Body of pancreas (tissue), 4 donors: Measurements from ENCODE around the gene METRNL. TPM values are rescaled to one million over a fixed set of nuclear protein-coding genes. Genes with fewer than 3 reads are reported as not detected.
A peak's percentile ranks its signal among the peaks of the same experiment; 100 is the strongest.

Experiments used
- ATAC-seq: fragments of 150-250 bp; one replicate; pipeline ENCODE4 v1.9.1; 2016
- DNase-seq, 4 donors: peaks; one replicate each; pipeline ENCODE4 v3.0.0-alpha.2; 2019
- H3K27ac ChIP-seq, 4 donors: fragments of 200-600 bp; sonication (generic); 1 replicate in 3 of 4; 2 replicates in 1 of 4; pipeline versions ENCODE4 v1.5.1 to v1.6.1; 2016 to 2019; ENCODE audit warnings: mild to moderate bottlenecking in 1 of 4, mixed read lengths in 1 of 4, moderate library complexity in 1 of 4
- H3K27me3 ChIP-seq, 2 donors: fragments of 200-600 bp; sonication (generic); one replicate each; pipeline ENCODE4 v1.6.0; 2016; ENCODE audit warnings: mild to moderate bottlenecking in 1 of 2
- H3K36me3 ChIP-seq, 2 donors: fragments of 200-600 bp; sonication (generic); replicated peaks in 1 of 2; 2 replicates each; pipeline ENCODE4 v1.5.1; 2016; ENCODE audit warnings: low read depth in 2 of 2; ENCODE audit not compliant: insufficient read depth in 1 of 2
- H3K4me1 ChIP-seq: fragments of 200-600 bp; sonication (generic); one replicate; pipeline ENCODE4 v1.6.0; 2016
- H3K4me3 ChIP-seq, 2 donors: fragments of 200-600 bp; sonication (generic); 1 replicate in 1 of 2; 2 replicates in 1 of 2; pipeline ENCODE4 v1.5.1; 2016 to 2019
- H3K9me3 ChIP-seq, 3 donors: fragments of 200-600 bp; sonication (generic); 1 replicate in 2 of 3; 2 replicates in 1 of 3; pipeline ENCODE4 v1.5.1; 2016
- POLR2A ChIP-seq, 3 donors: fragments of 450-650 bp; IDR thresholded peaks; one replicate each; pipeline ENCODE4 v1.6.1; 2016; ENCODE audit warnings: antibody characterized with exemption in 3 of 3, mild to moderate bottlenecking in 2 of 3
- WGBS, 2 donors: methylation state at CpG; one replicate each; pipeline ENCODE4 v1.1.5; 2017; 5-methylcytosine and 5-hydroxymethylcytosine counted together
- intact Hi-C: fragments of 100-400 bp; cut with DNase I; formaldehyde crosslinking; loops from one replicate; pipeline ENCODE4 v1.15.1; 2023
- total RNA-seq, 2 donors: library from RNA; depleted of rRNA; stranded (reverse); fragments of >200 nt; gene quantifications; one replicate each; pipeline ENCODE4 v1.1.0, GENCODE V29; 2016
- TF ChIP-seq, protein P1 (sequence below), 7 experiments: fragments of 450-650 bp in 4 of 7; fragments of 200-600 bp in 3 of 7; sonication (generic) in 3 of 7; IDR thresholded peaks; one replicate each; pipeline ENCODE4 v1.5.1; 2016 to 2019; ENCODE audit warnings: antibody characterized with exemption in 7 of 7

Gene METRNL
- total RNA-seq, 2 donors from 2014 or later = 21.3 to 26.4 TPM

DNA sequence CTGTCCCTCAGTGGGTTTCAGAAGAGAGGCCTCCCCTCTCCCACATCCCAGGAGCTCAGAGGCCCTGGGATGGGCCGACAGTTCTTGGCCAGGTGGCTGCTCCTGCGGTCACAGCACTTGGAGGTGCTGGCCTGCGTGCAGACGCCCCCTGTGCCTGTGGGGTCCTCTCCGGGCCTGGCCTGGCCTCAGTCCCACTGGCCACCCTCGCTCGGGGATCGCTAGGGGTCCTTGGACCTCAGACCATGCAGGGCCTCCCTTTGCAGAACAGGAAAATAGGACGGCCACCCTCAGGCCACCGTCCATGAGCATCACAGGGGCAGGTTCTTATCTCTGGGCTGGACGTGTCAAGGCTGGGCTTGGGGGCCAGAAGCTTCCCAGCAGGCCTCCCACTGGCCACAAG, 30.0 kb downstream of the METRNL start:
- intact Hi-C loops = no loop called here
- H3K4me1 ChIP-seq = peaks cover 18% of the 10 kb centered on the region
- H3K36me3 ChIP-seq = no peaks in the 10 kb centered on the region
- H3K4me3 ChIP-seq = no peak overlapping the region
- 60% methylated on average over 11 of the region's 11 CpGs; no CpG with 5 or more reads in 1 of the 2 donors for WGBS, 2 donors
- peak overlapping the region in 3 of 4 donors; percentile 55 to 85 (median 68) for H3K27ac ChIP-seq
- ATAC-seq (no peak), DNase-seq (no peak)
- H3K27me3 ChIP-seq = no peaks in the 10 kb centered on the region
- no peaks in the 10 kb centered on the region for H3K9me3 ChIP-seq
- no peak for TF ChIP-seq POLR2A (IDR thresholded peaks at IDR 0.05)
- TF ChIP-seq, protein P1, sequence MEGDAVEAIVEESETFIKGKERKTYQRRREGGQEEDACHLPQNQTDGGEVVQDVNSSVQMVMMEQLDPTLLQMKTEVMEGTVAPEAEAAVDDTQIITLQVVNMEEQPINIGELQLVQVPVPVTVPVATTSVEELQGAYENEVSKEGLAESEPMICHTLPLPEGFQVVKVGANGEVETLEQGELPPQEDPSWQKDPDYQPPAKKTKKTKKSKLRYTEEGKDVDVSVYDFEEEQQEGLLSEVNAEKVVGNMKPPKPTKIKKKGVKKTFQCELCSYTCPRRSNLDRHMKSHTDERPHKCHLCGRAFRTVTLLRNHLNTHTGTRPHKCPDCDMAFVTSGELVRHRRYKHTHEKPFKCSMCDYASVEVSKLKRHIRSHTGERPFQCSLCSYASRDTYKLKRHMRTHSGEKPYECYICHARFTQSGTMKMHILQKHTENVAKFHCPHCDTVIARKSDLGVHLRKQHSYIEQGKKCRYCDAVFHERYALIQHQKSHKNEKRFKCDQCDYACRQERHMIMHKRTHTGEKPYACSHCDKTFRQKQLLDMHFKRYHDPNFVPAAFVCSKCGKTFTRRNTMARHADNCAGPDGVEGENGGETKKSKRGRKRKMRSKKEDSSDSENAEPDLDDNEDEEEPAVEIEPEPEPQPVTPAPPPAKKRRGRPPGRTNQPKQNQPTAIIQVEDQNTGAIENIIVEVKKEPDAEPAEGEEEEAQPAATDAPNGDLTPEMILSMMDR (IDR thresholded peaks at IDR 0.05) = no peak

DNA sequence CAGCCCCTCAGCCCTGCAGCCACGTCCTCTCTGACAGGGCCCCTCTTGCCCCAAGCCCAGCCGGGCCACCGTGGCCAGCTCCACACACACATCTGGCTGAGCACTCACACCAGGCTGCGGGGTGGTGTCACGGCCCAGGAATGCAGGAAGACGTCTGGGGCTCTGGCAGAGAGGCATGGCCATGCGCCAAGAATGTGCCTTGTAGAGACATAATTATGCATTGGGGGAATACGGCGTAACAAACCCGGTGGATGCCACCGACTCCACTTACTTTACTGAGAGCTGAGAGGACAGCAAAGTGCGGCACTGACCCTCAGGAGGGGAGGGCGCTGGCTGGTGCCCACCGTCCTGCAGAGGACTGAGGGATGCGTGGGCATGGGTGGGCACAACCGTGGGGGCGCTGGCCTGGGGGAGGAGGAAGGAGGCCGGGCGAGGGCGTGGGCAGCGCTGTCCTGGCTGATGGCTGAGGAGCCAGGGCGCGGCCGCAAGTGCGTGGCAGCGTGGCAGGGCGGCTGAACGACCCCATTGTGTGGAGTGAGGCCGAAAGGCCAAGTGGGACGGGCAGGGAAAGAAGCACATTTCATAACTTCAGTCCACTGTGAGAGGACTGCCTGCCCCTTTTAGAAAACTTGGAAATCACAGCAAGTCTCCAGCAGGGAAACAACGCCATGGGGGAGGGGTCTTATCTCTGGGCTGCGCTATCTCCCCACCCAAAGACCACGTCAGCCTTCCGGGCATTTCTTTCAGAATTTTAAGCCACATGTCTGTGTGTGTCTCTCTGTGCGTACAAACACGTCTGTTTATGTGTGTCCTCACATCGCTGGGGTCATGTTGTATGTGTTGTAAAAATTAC, 30.6 kb downstream of the METRNL start:
- ATAC-seq (peak; percentile 88), DNase-seq (peak; percentile 86 to 94 (median 92))
- whole genome bisulfite sequencing, 2 donors = 33 to 36% methylated on average over 29 to 37 of the region's 37 CpGs
- intact Hi-C loops = no loop called here
- Histone ChIP-seq H3K27me3 (no peaks in the 10 kb centered on the region), H3K9me3 (no peaks in the 10 kb centered on the region), H3K4me1 (peaks cover 18% of the 10 kb centered on the region), H3K27ac (peak overlapping the region; percentile 55 to 85 (median 72)), H3K4me3 (no peak overlapping the region), H3K36me3 (no peaks in the 10 kb centered on the region)
- TF ChIP-seq, protein P1 (IDR thresholded peaks at IDR 0.05) = no peak
- TF ChIP-seq POLR2A (IDR thresholded peaks at IDR 0.05) = peak in 1 of 3 donors; percentile 34

DNA sequence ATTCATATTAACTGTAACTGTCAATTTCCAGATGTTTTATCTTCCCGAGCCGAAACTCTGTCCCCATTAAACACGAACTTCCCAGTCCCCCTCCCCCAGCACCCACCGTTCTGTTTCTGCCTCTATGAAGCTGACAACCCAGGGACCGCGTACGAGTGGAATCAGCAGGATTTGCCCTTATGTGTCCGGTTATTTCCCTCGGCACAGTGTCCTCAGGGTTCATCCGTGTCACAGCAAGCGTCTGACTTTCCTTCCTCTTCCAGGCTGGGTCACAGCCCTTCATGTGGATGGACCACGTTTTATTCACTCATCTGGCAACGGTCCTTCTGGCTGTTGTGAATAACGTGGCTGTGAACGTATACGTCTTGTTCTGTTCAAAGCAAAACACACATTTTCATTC, 31.3 kb downstream of the METRNL start:
- no peaks in the 10 kb centered on the region for H3K27me3 ChIP-seq
- peak overlapping the region in 1 of 4 donors; percentile 85 for H3K27ac ChIP-seq
- H3K36me3 ChIP-seq = no peaks in the 10 kb centered on the region
- H3K4me1 ChIP-seq = peaks cover 18% of the 10 kb centered on the region
- TF ChIP-seq, protein P1 (IDR thresholded peaks at IDR 0.05) = no peak
- TF ChIP-seq POLR2A (IDR thresholded peaks at IDR 0.05) = no peak
- ATAC-seq = no peak
- 36 to 54% methylated on average over 16 of the region's 16 CpGs for WGBS, 2 donors
- DNase-seq = no peak
- intact Hi-C loops = no loop called here
- H3K4me3 ChIP-seq = no peak overlapping the region
- H3K9me3 ChIP-seq = no peaks in the 10 kb centered on the region

DNA sequence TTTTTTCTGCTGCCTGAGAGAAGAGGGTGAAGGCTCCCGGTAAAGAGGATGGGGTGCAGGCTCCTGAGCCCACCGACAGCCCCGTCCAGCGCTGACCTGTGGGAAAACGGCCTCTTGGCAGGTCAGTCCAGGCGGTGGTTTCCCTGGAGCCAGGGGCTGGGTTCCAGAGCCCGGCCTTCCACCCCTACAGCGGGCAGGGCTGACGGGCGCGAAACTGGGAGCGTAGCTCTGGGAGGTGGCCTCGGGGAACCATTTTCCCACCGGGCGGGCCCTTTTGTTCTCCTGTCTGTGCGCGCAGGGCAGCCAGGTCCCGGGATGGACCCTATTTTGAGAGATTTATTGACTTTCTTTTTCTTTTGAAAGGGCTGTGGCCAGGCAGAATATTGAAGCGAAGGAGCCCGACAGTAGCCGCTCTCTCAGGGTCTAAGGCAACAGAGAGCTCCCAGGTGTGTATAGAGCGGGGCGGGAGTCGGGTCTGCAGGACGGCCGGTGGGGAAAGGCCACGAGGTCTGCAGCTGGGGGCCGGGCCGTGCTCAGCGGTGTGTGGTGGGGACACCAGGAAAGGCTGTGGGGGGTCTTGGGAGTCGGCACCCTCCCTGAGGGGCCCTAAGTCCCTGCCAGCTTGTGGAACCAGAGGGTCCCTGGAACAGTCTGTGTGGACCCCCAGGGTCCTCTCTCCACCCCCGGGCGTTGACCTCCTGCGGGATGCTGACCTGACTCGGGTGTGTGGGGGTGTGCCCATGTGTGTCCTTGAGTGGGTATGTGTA, 32.3 kb downstream of the METRNL start:
- intact Hi-C loops = no loop called here
- Histone ChIP-seq H3K4me3 (no peak overlapping the region), H3K9me3 (no peaks in the 10 kb centered on the region), H3K27me3 (no peaks in the 10 kb centered on the region), H3K36me3 (no peaks in the 10 kb centered on the region), H3K4me1 (peaks cover 18% of the 10 kb centered on the region), H3K27ac (no peak overlapping the region)
- ATAC-seq = no peak
- TF ChIP-seq POLR2A (IDR thresholded peaks at IDR 0.05) = no peak
- TF ChIP-seq, protein P1 (IDR thresholded peaks at IDR 0.05) = no peak
- no peak for DNase-seq
- 81 to 86% methylated on average over 32 to 35 of the region's 35 CpGs for WGBS, 2 donors
